HEK293 (cell line): ENCODE measurements around the gene HNRNPL.

ENCODE experiments used
- CTCF ChIA-PET: fragments of 350-600 bp; formaldehyde crosslinking; extraction: SDS; loops from one replicate; lab custom pipeline; 2021; ENCODE audit warnings: antibody characterized with exemption; lab: Yijun Ruan, JAX
- POLR2A ChIA-PET: fragments of 300-600 bp; formaldehyde crosslinking; extraction: SDS; loops from one replicate; lab custom pipeline; 2020; ENCODE audit warnings: antibody characterized with exemption, inconsistent platforms; lab: Yijun Ruan, JAX
- H3K27ac ChIP-seq: fragments of 200-500 bp; sonication (Bioruptor generic); 2 replicates; pipeline ENCODE4 v1.5.1; 2014; ENCODE audit warnings: low read depth, low read length, control low read depth, inconsistent platforms; ENCODE audit errors: extremely low read depth
- H3K36me3 ChIP-seq, 2 experiments: fragments of 200-500 bp in 1 of 2; sonication (Bioruptor generic) in 1 of 2; 1 replicate in 1 of 2; 2 replicates in 1 of 2; pipeline ENCODE4 v1.5.1; 2014 to 2017; ENCODE audit warnings: inconsistent platforms in 2 of 2, low read length in 2 of 2; ENCODE audit not compliant: control insufficient read depth in 2 of 2, insufficient read depth in 1 of 2
- H3K4me1 ChIP-seq: fragments of 200-500 bp; sonication (Bioruptor generic); 2 replicates; pipeline ENCODE4 v1.5.1; 2014; ENCODE audit warnings: mild to moderate bottlenecking, low read length, inconsistent platforms; ENCODE audit not compliant: control insufficient read depth, insufficient read depth
- H3K4me3 ChIP-seq: 2 replicates; pipeline ENCODE4 v1.5.1; 2011; ENCODE audit warnings: low read depth, mild to moderate bottlenecking, control low read depth, low read length, moderate library complexity
- H3K9me3 ChIP-seq: fragments of 200-500 bp; sonication (Bioruptor generic); 2 replicates; pipeline ENCODE4 v1.5.1; 2014; ENCODE audit warnings: low read depth, low read length, inconsistent platforms; ENCODE audit not compliant: control insufficient read depth, insufficient read depth
- ATF2 ChIP-seq: fragments of 450-650 bp; formaldehyde crosslinking; IDR thresholded peaks from 2 replicates; pipeline ENCODE4 v1.5.1; 2016; ENCODE audit warnings: missing biosample characterization, missing genetic modification characterization, low read depth
- HOXC10 ChIP-seq: sonication (generic); formaldehyde crosslinking; IDR thresholded peaks from 2 replicates; pipeline ENCODE4 v1.8.1; 2023; ENCODE audit warnings: mild to moderate bottlenecking, missing genetic modification reagents
- KLF7 ChIP-seq: fragments of 450-650 bp; formaldehyde crosslinking; IDR thresholded peaks from 2 replicates; pipeline ENCODE4 v1.5.1; 2016; ENCODE audit warnings: missing biosample characterization, missing genetic modification characterization, borderline replicate concordance
- PRDM10 ChIP-seq: fragments of 450-650 bp; formaldehyde crosslinking; IDR thresholded peaks from 2 replicates; pipeline ENCODE4 v1.5.1; 2016; ENCODE audit warnings: missing biosample characterization, missing genetic modification characterization
- SP2 ChIP-seq: fragments of 450-650 bp; formaldehyde crosslinking; IDR thresholded peaks from 2 replicates; pipeline ENCODE4 v1.5.1; 2016; ENCODE audit warnings: missing biosample characterization, missing genetic modification characterization
- ZBTB20 ChIP-seq: fragments of 450-650 bp; formaldehyde crosslinking; IDR thresholded peaks from 2 replicates; pipeline ENCODE4 v1.5.1; 2016; ENCODE audit warnings: missing biosample characterization, missing genetic modification characterization
- ZFHX2 ChIP-seq: fragments of 450-650 bp; formaldehyde crosslinking; conservative IDR thresholded peaks from 2 replicates; pipeline ENCODE4 v1.5.1; 2016; ENCODE audit warnings: missing biosample characterization, missing genetic modification characterization
- ZNF114 ChIP-seq: fragments of 450-650 bp; formaldehyde crosslinking; IDR thresholded peaks from 2 replicates; pipeline ENCODE4 v1.5.0; 2017; ENCODE audit warnings: missing biosample characterization, missing genetic modification characterization
- ZNF155 ChIP-seq: fragments of 450-650 bp; formaldehyde crosslinking; IDR thresholded peaks from 2 replicates; pipeline ENCODE4 v1.5.1; 2016; ENCODE audit warnings: missing biosample characterization, missing genetic modification characterization
- ZNF157 ChIP-seq: fragments of 450-650 bp; formaldehyde crosslinking; IDR thresholded peaks from 2 replicates; pipeline ENCODE4 v1.5.1; 2016; ENCODE audit warnings: missing biosample characterization, missing genetic modification characterization
- ZNF214 ChIP-seq: fragments of 450-650 bp; formaldehyde crosslinking; IDR thresholded peaks from 2 replicates; pipeline ENCODE4 v1.5.1; 2017; ENCODE audit warnings: missing biosample characterization, mild to moderate bottlenecking, missing genetic modification characterization, borderline replicate concordance
- ZNF394 ChIP-seq: fragments of 450-650 bp; formaldehyde crosslinking; IDR thresholded peaks from 2 replicates; pipeline ENCODE4 v1.5.1; 2016; ENCODE audit warnings: missing biosample characterization, missing genetic modification characterization, mild to moderate bottlenecking, moderate library complexity, borderline replicate concordance
- ZNF404 ChIP-seq: fragments of 450-650 bp; formaldehyde crosslinking; IDR thresholded peaks from 2 replicates; pipeline ENCODE4 v1.5.1; 2017; ENCODE audit warnings: missing biosample characterization, missing genetic modification characterization
- ZNF416 ChIP-seq: fragments of 450-650 bp; formaldehyde crosslinking; IDR thresholded peaks from 2 replicates; pipeline ENCODE4 v1.5.1; 2016; ENCODE audit warnings: missing biosample characterization, missing genetic modification characterization
- ZNF510 ChIP-seq: fragments of 450-650 bp; formaldehyde crosslinking; IDR thresholded peaks from 2 replicates; pipeline ENCODE4 v1.5.1; 2018; ENCODE audit warnings: mild to moderate bottlenecking, missing genetic modification characterization, missing biosample characterization; ENCODE audit not compliant: insufficient replicate concordance
- ZNF530 ChIP-seq: fragments of 450-650 bp; formaldehyde crosslinking; IDR thresholded peaks from 2 replicates; pipeline ENCODE4 v1.5.1; 2016; ENCODE audit warnings: low read depth, missing biosample characterization, missing genetic modification characterization
- ZNF580 ChIP-seq: fragments of 450-650 bp; formaldehyde crosslinking; IDR thresholded peaks from 2 replicates; pipeline ENCODE4 v1.5.1; 2016; ENCODE audit warnings: missing biosample characterization, missing genetic modification characterization
- ZNF624 ChIP-seq: fragments of 450-650 bp; formaldehyde crosslinking; IDR thresholded peaks from 2 replicates; pipeline ENCODE4 v1.5.1; 2017; ENCODE audit warnings: missing biosample characterization, missing genetic modification characterization
- ZNF629 ChIP-seq: fragments of 450-650 bp; formaldehyde crosslinking; IDR thresholded peaks from 2 replicates; pipeline ENCODE4 v1.5.1; 2017; ENCODE audit warnings: missing biosample characterization, missing genetic modification characterization
- ZNF768 ChIP-seq: fragments of 450-650 bp; formaldehyde crosslinking; IDR thresholded peaks from 2 replicates; pipeline ENCODE4 v1.5.1; 2018; ENCODE audit warnings: missing biosample characterization, mild to moderate bottlenecking, missing genetic modification characterization
- ZNF791 ChIP-seq: fragments of 450-650 bp; formaldehyde crosslinking; IDR thresholded peaks from 2 replicates; pipeline ENCODE4 v1.5.1; 2016; ENCODE audit warnings: missing biosample characterization, missing genetic modification characterization
- TF ChIP-seq, protein P1 (sequence below): fragments of 450-650 bp; formaldehyde crosslinking; IDR thresholded peaks from 2 replicates; pipeline ENCODE4 v1.5.1; 2016; ENCODE audit warnings: missing biosample characterization, missing genetic modification characterization, low read depth
- TF ChIP-seq, protein P2 (sequence below): fragments of 450-650 bp; formaldehyde crosslinking; IDR thresholded peaks from 2 replicates; pipeline ENCODE4 v1.5.1; 2016; ENCODE audit warnings: missing biosample characterization, missing genetic modification characterization
- TF ChIP-seq, protein P3 (sequence below): fragments of 450-650 bp; formaldehyde crosslinking; IDR thresholded peaks from 2 replicates; pipeline ENCODE4 v1.5.1; 2016; ENCODE audit warnings: missing biosample characterization, missing genetic modification characterization, borderline replicate concordance

The HNRNPL gene

DNA sequence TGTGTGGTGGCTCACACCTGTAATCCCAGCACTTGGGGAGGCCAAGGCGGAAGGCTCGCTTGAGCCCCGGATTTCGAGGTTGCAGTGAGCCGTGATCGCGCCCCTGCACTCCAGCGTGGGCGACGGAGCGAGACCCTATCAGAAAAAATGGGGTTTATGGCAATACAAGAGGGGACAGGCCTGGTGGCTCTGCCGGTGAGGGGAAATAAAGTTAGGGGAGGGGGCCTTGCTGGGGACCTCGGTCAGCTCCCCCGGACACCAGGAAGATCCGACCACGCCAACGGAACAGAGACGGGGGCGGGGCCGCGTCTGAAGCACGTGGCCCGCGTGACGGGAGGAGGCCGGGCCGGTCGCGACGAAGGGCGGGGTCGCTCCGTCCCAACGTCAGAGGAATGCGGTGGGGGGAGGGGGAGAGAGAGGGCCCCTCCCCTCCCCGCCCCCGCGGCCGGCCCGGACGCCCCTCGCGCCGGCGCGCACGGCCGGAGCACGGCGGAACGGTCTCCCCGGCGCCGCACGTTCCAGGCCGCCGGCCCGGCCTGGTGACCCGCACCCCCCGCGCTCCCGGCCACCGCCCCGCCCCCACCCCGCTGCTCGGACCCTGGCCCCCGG, 1.9 kb upstream of the HNRNPL start:
- H3K9me3 ChIP-seq: no peaks in the 10 kb centered on the region
- peaks cover 22 to 24% of the 10 kb centered on the region in 2 experiments for H3K36me3 ChIP-seq
- H3K4me3 ChIP-seq: peak overlapping the region; percentile 60
- CTCF ChIA-PET: interaction anchor here (0.6 to 4.1 kb wide), 7 partner anchors 20 to 1905 kb away, joined by 3 to 33 read pairs (median 4); partner anchors contain the start of genes ECH1, MRPS12 and SARS2
- peaks cover 29% of the 10 kb centered on the region for H3K4me1 ChIP-seq
- H3K27ac ChIP-seq: peak overlapping the region; percentile 96
- POLR2A ChIA-PET: interaction anchor here (0.6 to 2.3 kb wide), 19 partner anchors 9 to 639 kb away, joined by 3 to 15 read pairs (median 3); partner anchors contain the start of genes ECH1, EIF3K, MRPS12 and NFKBIB
- TF ChIP-seq, protein P1, sequence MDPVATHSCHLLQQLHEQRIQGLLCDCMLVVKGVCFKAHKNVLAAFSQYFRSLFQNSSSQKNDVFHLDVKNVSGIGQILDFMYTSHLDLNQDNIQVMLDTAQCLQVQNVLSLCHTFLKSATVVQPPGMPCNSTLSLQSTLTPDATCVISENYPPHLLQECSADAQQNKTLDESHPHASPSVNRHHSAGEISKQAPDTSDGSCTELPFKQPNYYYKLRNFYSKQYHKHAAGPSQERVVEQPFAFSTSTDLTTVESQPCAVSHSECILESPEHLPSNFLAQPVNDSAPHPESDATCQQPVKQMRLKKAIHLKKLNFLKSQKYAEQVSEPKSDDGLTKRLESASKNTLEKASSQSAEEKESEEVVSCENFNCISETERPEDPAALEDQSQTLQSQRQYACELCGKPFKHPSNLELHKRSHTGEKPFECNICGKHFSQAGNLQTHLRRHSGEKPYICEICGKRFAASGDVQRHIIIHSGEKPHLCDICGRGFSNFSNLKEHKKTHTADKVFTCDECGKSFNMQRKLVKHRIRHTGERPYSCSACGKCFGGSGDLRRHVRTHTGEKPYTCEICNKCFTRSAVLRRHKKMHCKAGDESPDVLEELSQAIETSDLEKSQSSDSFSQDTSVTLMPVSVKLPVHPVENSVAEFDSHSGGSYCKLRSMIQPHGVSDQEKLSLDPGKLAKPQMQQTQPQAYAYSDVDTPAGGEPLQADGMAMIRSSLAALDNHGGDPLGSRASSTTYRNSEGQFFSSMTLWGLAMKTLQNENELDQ (tag by site-specific recombination): no peak
- TF ChIP-seq ZNF530: no peak
- TF ChIP-seq, protein P2, sequence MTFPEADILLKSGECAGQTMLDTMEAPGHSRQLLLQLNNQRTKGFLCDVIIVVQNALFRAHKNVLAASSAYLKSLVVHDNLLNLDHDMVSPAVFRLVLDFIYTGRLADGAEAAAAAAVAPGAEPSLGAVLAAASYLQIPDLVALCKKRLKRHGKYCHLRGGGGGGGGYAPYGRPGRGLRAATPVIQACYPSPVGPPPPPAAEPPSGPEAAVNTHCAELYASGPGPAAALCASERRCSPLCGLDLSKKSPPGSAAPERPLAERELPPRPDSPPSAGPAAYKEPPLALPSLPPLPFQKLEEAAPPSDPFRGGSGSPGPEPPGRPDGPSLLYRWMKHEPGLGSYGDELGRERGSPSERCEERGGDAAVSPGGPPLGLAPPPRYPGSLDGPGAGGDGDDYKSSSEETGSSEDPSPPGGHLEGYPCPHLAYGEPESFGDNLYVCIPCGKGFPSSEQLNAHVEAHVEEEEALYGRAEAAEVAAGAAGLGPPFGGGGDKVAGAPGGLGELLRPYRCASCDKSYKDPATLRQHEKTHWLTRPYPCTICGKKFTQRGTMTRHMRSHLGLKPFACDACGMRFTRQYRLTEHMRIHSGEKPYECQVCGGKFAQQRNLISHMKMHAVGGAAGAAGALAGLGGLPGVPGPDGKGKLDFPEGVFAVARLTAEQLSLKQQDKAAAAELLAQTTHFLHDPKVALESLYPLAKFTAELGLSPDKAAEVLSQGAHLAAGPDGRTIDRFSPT (tag by site-specific recombination): no peak
- TF ChIP-seq, protein P3, sequence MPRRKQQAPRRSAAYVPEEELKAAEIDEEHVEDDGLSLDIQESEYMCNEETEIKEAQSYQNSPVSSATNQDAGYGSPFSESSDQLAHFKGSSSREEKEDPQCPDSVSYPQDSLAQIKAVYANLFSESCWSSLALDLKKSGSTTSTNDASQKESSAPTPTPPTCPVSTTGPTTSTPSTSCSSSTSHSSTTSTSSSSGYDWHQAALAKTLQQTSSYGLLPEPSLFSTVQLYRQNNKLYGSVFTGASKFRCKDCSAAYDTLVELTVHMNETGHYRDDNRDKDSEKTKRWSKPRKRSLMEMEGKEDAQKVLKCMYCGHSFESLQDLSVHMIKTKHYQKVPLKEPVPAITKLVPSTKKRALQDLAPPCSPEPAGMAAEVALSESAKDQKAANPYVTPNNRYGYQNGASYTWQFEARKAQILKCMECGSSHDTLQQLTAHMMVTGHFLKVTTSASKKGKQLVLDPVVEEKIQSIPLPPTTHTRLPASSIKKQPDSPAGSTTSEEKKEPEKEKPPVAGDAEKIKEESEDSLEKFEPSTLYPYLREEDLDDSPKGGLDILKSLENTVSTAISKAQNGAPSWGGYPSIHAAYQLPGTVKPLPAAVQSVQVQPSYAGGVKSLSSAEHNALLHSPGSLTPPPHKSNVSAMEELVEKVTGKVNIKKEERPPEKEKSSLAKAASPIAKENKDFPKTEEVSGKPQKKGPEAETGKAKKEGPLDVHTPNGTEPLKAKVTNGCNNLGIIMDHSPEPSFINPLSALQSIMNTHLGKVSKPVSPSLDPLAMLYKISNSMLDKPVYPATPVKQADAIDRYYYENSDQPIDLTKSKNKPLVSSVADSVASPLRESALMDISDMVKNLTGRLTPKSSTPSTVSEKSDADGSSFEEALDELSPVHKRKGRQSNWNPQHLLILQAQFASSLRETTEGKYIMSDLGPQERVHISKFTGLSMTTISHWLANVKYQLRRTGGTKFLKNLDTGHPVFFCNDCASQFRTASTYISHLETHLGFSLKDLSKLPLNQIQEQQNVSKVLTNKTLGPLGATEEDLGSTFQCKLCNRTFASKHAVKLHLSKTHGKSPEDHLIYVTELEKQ (tag by site-specific recombination): no peak
- TF ChIP-seq ZNF416 (tag by site-specific recombination): no peak
- TF ChIP-seq ZFHX2 (tag by site-specific recombination): peak; percentile 97
- no peak for TF ChIP-seq ZNF510 (tag by site-specific recombination)
- no peak for TF ChIP-seq ZNF114 (tag by site-specific recombination)
- no peak for TF ChIP-seq ZNF157 (tag by site-specific recombination)
- TF ChIP-seq ZNF155 (tag by site-specific recombination): no peak
- TF ChIP-seq ZNF624: no peak
- TF ChIP-seq KLF7: peak; percentile 96
- peak; percentile 94 for TF ChIP-seq SP2 (tag by site-specific recombination)
- peak; percentile 81; the same call in 1 of the 2 replicates for TF ChIP-seq ZNF580 (tag by site-specific recombination)
- TF ChIP-seq ZNF768: no peak; the same call in 1 of the 2 replicates
- TF ChIP-seq ZNF214 (tag by site-specific recombination): no peak
- no peak for TF ChIP-seq ATF2
- TF ChIP-seq ZNF791 (tag by site-specific recombination): no peak
- peak; percentile 56 for TF ChIP-seq ZBTB20 (tag by site-specific recombination)
- TF ChIP-seq ZNF394 (tag by site-specific recombination): peak; percentile 39; the same call in 1 of the 2 replicates
- TF ChIP-seq ZNF629: peak; percentile 89
- no peak for TF ChIP-seq ZNF404 (tag by site-specific recombination)
- TF ChIP-seq PRDM10: peak; percentile 82
- TF ChIP-seq HOXC10: no peak
